ENCODE data around the gene RPS25. TPM values are rescaled to one million over a fixed set of nuclear protein-coding genes. Genes with fewer than 3 reads are reported as not detected.

The RPS25 gene
- total and polyA plus RNA-seq, 9 of the 15 experiments (the other 6 are each of a cell fraction or from before 2014, with no cell fraction given): 1,553 to 5,486 (median 2,471) TPM

GRCh38 chr11:119024430-119025098 is 6.4 kb upstream of the RPS25 start (continued):
- no peak for TF ChIP-seq CUX1 (CRISPR knock-in tag; IDR thresholded peaks at IDR 0.05)
- TF ChIP-seq SRSF7 (optimal IDR thresholded peaks at IDR 0.05; ENCODE audit: low read depth, low read length): no peak
- TF ChIP-seq SAFB2 (IDR thresholded peaks at IDR 0.05; ENCODE audit: borderline replicate concordance, low read depth, low read length, severe bottlenecking): no peak
- no peak for TF ChIP-seq KDM5B (IDR thresholded peaks at IDR 0.05; ENCODE audit: insufficient replicate concordance, low read depth, low read length)
- TF ChIP-seq MCM3 (IDR thresholded peaks at IDR 0.05): no peak
- no peak for TF ChIP-seq ETV5 (CRISPR knock-in tag; IDR thresholded peaks at IDR 0.05; ENCODE audit: low read depth)
- TF ChIP-seq TARDBP (IDR thresholded peaks at IDR 0.05): no peak
- TF ChIP-seq MYC (IDR thresholded peaks at IDR 0.05; ENCODE audit: low read depth, low read length): 0 out of 2 replicates have a peak, but pooled peaks have one; percentile 21
- no peak for TF ChIP-seq MYC (CRISPR knock-in tag; IDR thresholded peaks at IDR 0.05; ENCODE audit: borderline replicate concordance, low read depth)
- TF ChIP-seq EP300 (IDR thresholded peaks at IDR 0.05; ENCODE audit: low read length): 0 out of 2 replicates have a peak, but pooled peaks have one; percentile 16
- no peak for TF ChIP-seq NFIX (CRISPR knock-in tag; IDR thresholded peaks at IDR 0.05; ENCODE audit: low read depth)
- TF ChIP-seq SRF (CRISPR knock-in tag; IDR thresholded peaks at IDR 0.05): no peak
- no peak for TF ChIP-seq FUS (optimal IDR thresholded peaks at IDR 0.05; ENCODE audit: low read depth, low read length)
- TF ChIP-seq NRF1 (conservative IDR thresholded peaks at IDR 0.05 in 1 of 2, IDR thresholded peaks at IDR 0.05 in 1 of 2): 0 out of 4 replicates have a peak, but pooled peaks of 1 of the 2 experiments have one; percentile 12
- no peak for TF ChIP-seq ZBTB43 (CRISPR knock-in tag; IDR thresholded peaks at IDR 0.05)
- no peak for TF ChIP-seq GABPB1 (CRISPR knock-in tag; IDR thresholded peaks at IDR 0.05)
- no peak for TF ChIP-seq SLC30A9 (CRISPR knock-in tag; IDR thresholded peaks at IDR 0.05)
- TF ChIP-seq GABPA (tag; conservative IDR thresholded peaks at IDR 0.05; ENCODE audit: low read depth): peak; percentile 50
- no peak for TF ChIP-seq HES1 (IDR thresholded peaks at IDR 0.05; ENCODE audit: low read depth)
- TF ChIP-seq ZNF347 (CRISPR knock-in tag; IDR thresholded peaks at IDR 0.05; ENCODE audit: low read depth): no peak
- TF ChIP-seq MBD2 (IDR thresholded peaks at IDR 0.05; ENCODE audit: borderline replicate concordance, low read depth): no peak
- TF ChIP-seq ZNF165 (CRISPR knock-in tag; IDR thresholded peaks at IDR 0.05; ENCODE audit: borderline replicate concordance): no peak

Data from K562 (cell line).